K562 (cell line): ENCODE data around the gene ARHGAP4. TPM values are rescaled to one million over a fixed set of nuclear protein-coding genes. Genes with fewer than 3 reads are reported as not detected.

Experiments
- E4F1 ChIP-seq: fragments of 250-450 bp; sonication (Bioruptor Pico); IDR thresholded peaks from 2 replicates; pipeline ENCODE4 v1.5.0; 2021; ENCODE audit warnings: mild to moderate bottlenecking, borderline replicate concordance
- GTF2B ChIP-seq: IDR thresholded peaks from 2 replicates; pipeline ENCODE4 v1.6.1; 2011; ENCODE audit not compliant: insufficient read length; ENCODE audit errors: extremely low read depth
- HNRNPL ChIP-seq: fragments of 200-400 bp; formaldehyde crosslinking; IDR thresholded peaks from 2 replicates; pipeline ENCODE4 v1.6.1; 2017; ENCODE audit warnings: low read depth, mild to moderate bottlenecking, low read length
- MNT ChIP-seq, 2 experiments: fragments of 450-650 bp; conservative IDR thresholded peaks; 2 replicates each; pipeline ENCODE4 v1.6.1; 2017; ENCODE audit warnings: mild to moderate bottlenecking in 2 of 2, moderate library complexity in 2 of 2
- MYNN ChIP-seq, 2 experiments: sonication (generic); formaldehyde crosslinking in 1 of 2; IDR thresholded peaks; 2 replicates each; pipeline versions ENCODE4 v1.5.0 to v1.6.1; 2016 to 2020; ENCODE audit warnings: antibody characterized with exemption in 1 of 2, missing genetic modification reagents in 1 of 2
- PRDM10 ChIP-seq: fragments of 450-650 bp; IDR thresholded peaks from 2 replicates; pipeline ENCODE4 v1.6.1; 2018; ENCODE audit not compliant: partially characterized antibody
- SFPQ ChIP-seq: fragments of 200-400 bp; formaldehyde crosslinking; IDR thresholded peaks from 2 replicates; pipeline ENCODE4 v1.6.1; 2017; ENCODE audit warnings: mild to moderate bottlenecking, low read depth, low read length, moderate library complexity
- SMAD1 ChIP-seq: fragments of 150-350 bp; IDR thresholded peaks from 2 replicates; pipeline ENCODE4 v1.6.1; 2014; ENCODE audit warnings: low read length, low read depth; ENCODE audit not compliant: partially characterized antibody
- SMARCA4 ChIP-seq: fragments of 450-650 bp; IDR thresholded peaks from 2 replicates; pipeline ENCODE4 v1.6.1; 2016
- TSC22D4 ChIP-seq: fragments of 450-650 bp; IDR thresholded peaks from 2 replicates; pipeline ENCODE4 v1.6.1; 2016; ENCODE audit warnings: missing genetic modification characterization, missing biosample characterization, control low read depth
- ZC3H11A ChIP-seq: IDR thresholded peaks from 2 replicates; pipeline ENCODE4 v1.6.1; 2012; ENCODE audit warnings: low read depth, low read length, improper control_type of control experiment
- ZNF3 ChIP-seq: fragments of 250-450 bp; sonication (Bioruptor Pico); IDR thresholded peaks from 2 replicates; pipeline ENCODE4 v1.5.0; 2021; ENCODE audit warnings: mild to moderate bottlenecking, moderate library complexity
- ZNF324 ChIP-seq: fragments of 250-450 bp; sonication (Bioruptor Pico); IDR thresholded peaks from 2 replicates; pipeline ENCODE4 v1.4.0; 2020; ENCODE audit warnings: mild to moderate bottlenecking
- ZNF77 ChIP-seq: fragments of 250-450 bp; sonication (Bioruptor Pico); IDR thresholded peaks from 2 replicates; pipeline ENCODE4 v1.5.0; 2020
- polyA plus RNA-seq, 8 experiments: library from polyadenylated mRNA; depleted of rRNA in 4 of 8; stranded (reverse) in 5 of 8; unstranded in 3 of 8; fragments of >200 nt; fragmentation: Nextera tagmentation in 2 of 8; fragmentation: Illumina TruSeq in 1 of 8; extraction: Ambion mirVana in 2 of 8; extraction: Trizol in 1 of 8; gene quantifications; 2 replicates each; pipeline versions ENCODE4 v1.2.1 to v1.2.3, GENCODE V29; 2011 to 2014; ENCODE audit warnings: inconsistent platforms in 1 of 8, missing spikeins in 1 of 8
- total RNA-seq, 7 experiments: library from RNA; depleted of rRNA in 6 of 7; stranded (reverse); fragments of >200 nt in 6 of 7; fragmentation: Illumina TruSeq in 2 of 7; extraction: Trizol in 2 of 7; gene quantifications; 2 replicates each; pipeline versions ENCODE4 v1.2.1 to v1.2.3, GENCODE V29; 2011 to 2021; ENCODE audit warnings: low replicate concordance in 1 of 7

ARHGAP4 gene
- total and polyA plus RNA-seq, 9 of the 15 experiments (the other 6 are each of a cell fraction or from before 2014, with no cell fraction given), result 0.30 to 81.8 (median 13.5) TPM

GRCh38 chrX:153927922-153928760, 2.1 kb upstream of the ARHGAP4 start (continued):
- peak; percentile 74 to 85 for TF ChIP-seq MNT (conservative IDR thresholded peaks at IDR 0.05)
- TF ChIP-seq SFPQ, result no peak
- TF ChIP-seq HNRNPL, result no peak
- no peak for TF ChIP-seq ZC3H11A
- TF ChIP-seq ZNF77 (CRISPR knock-in tag), result no peak
- no peak for TF ChIP-seq SMARCA4
- TF ChIP-seq ZNF3 (CRISPR knock-in tag), result no peak
- TF ChIP-seq TSC22D4 (tag), result no peak
- peak; percentile 41; the same call in 1 of the 2 replicates for TF ChIP-seq MYNN (IDR thresholded peaks at IDR 0.05)
- TF ChIP-seq MYNN (CRISPR knock-in tag; IDR thresholded peaks at IDR 0.05), result no peak
- TF ChIP-seq PRDM10, result no peak
- no peak for TF ChIP-seq SMAD1
- TF ChIP-seq GTF2B, result no peak
- no peak for TF ChIP-seq E4F1 (CRISPR knock-in tag)
- no peak for TF ChIP-seq ZNF324 (CRISPR knock-in tag)
